Measurements from ENCODE around the gene XBP1. TPM values are rescaled to one million over a fixed set of nuclear protein-coding genes. Genes with fewer than 3 reads are reported as not detected.

The XBP1 gene
- total and polyA plus RNA-seq, 2 of the 4 experiments (the other 2 are of a cell fraction): 95.0 to 223 TPM

- no peak overlapping the region for H2BK20ac ChIP-seq (ENCODE audit: low read depth, low read length)
Observed at GRCh38 chr22:28821452-28821851, 21.1 kb upstream of the XBP1 start.

More at GRCh38 chr22:28821452-28821851, 21.1 kb upstream of the XBP1 start:
- no peak overlapping the region for H2AFZ ChIP-seq (replicated peaks; ENCODE audit: low read length, poor library complexity)
- no peak overlapping the region for H4K8ac ChIP-seq (ENCODE audit: low read depth in 2 of 2, low read length in 2 of 2)
- no peak overlapping the region for H3K4me2 ChIP-seq (ENCODE audit: low read depth, low read length)
- whole genome bisulfite sequencing, 2 experiments (ENCODE audit: extremely low coverage in 2 of 2, insufficient read length in 1 of 2): no CpG with 5 or more reads among the region's 1 CpG
- H3K4ac ChIP-seq (ENCODE audit: low read depth, low read length): no peak overlapping the region
- H4K91ac ChIP-seq (ENCODE audit: insufficient read depth, low read depth, low read length): no peak overlapping the region
- H3K9me3 ChIP-seq (ENCODE audit: control insufficient read depth, insufficient read depth, low read length): no peaks in the 10 kb centered on the region
- TF ChIP-seq MXI1 (IDR thresholded peaks at IDR 0.05; ENCODE audit: borderline replicate concordance, low read depth, low read length): no peak
- no peak for TF ChIP-seq ELK1 (IDR thresholded peaks at IDR 0.05; ENCODE audit: borderline replicate concordance, low read depth, low read length)
- TF ChIP-seq SMC3 (IDR thresholded peaks at IDR 0.05; ENCODE audit: low read depth, low read length): no peak
- TF ChIP-seq BHLHE40 (IDR thresholded peaks at IDR 0.05; ENCODE audit: low read depth, low read length): no peak
- TF ChIP-seq RAD21 (IDR thresholded peaks at IDR 0.05; ENCODE audit: low read length): no peak
- TF ChIP-seq MAZ (IDR thresholded peaks at IDR 0.05; ENCODE audit: borderline replicate concordance, low read depth, low read length): no peak
- TF ChIP-seq POLR2A (IDR thresholded peaks at IDR 0.05; ENCODE audit: low read depth, low read length): no peak
- no peak for TF ChIP-seq CTCF (conservative IDR thresholded peaks at IDR 0.05; ENCODE audit: low read depth, low read length)
- TF ChIP-seq MAFK (IDR thresholded peaks at IDR 0.05; ENCODE audit: low read depth, low read length): no peak
- no peak for TF ChIP-seq CHD1 (IDR thresholded peaks at IDR 0.05; ENCODE audit: low read depth, low read length)
- no peak for TF ChIP-seq RCOR1 (IDR thresholded peaks at IDR 0.05; ENCODE audit: insufficient replicate concordance, low read length)
- TF ChIP-seq USF2 (IDR thresholded peaks at IDR 0.05; ENCODE audit: low read depth, low read length): no peak
- no peak for TF ChIP-seq RFX5 (IDR thresholded peaks at IDR 0.05; ENCODE audit: low read depth, low read length)
- TF ChIP-seq FOS (IDR thresholded peaks at IDR 0.05; ENCODE audit: low read depth, low read length): no peak
- no peak for TF ChIP-seq CEBPB (IDR thresholded peaks at IDR 0.05; ENCODE audit: low read depth, low read length)
- H2BK15ac ChIP-seq (ENCODE audit: low read depth, low read length): no peak overlapping the region
- in situ Hi-C loops (cut with MboI; ENCODE audit: low sequenced_read_pairs): loop anchor here (10.0 kb wide), 1 partner anchor 797 kb away; no protein-coding TSS in a partner anchor
- no peak overlapping the region for H3K23ac ChIP-seq (ENCODE audit: low read depth, low read length)
- POLR2A ChIA-PET (ENCODE audit: unreplicated experiment): no interaction called here
- no peak overlapping the region for H3K14ac ChIP-seq (replicated peaks; ENCODE audit: low read depth, low read length)
- H3K9ac ChIP-seq (ENCODE audit: low read depth, low read length): no peak overlapping the region
- H2BK120ac ChIP-seq (ENCODE audit: low read depth, low read length): no peak overlapping the region
- CTCF ChIA-PET: no interaction called here
- peaks cover 3% of the 10 kb centered on the region; the same call in 1 of the 2 replicates for H3K9me1 ChIP-seq (ENCODE audit: insufficient read depth, low read length)
- no peaks in the 10 kb centered on the region for H3K79me1 ChIP-seq (ENCODE audit: low read depth in 1 of 2, low read length in 2 of 2)
- BruUV-seq (replicated peaks): no TSS peak
- H2AK5ac ChIP-seq (ENCODE audit: low read depth, low read length): no peak overlapping the region
- dilution Hi-C loops (cut with HindIII; ENCODE audit: low sequenced_read_pairs, unreplicated experiment): no loop called here
- H3K4me1 ChIP-seq (ENCODE audit: control insufficient read depth, insufficient read depth, low read length): no peaks in the 10 kb centered on the region
- intact Hi-C loops (cut with micrococcal nuclease): no loop called here
- no peaks in the 10 kb centered on the region for H3K36me3 ChIP-seq (ENCODE audit: control insufficient read depth, insufficient read depth, low read length)
- no peak overlapping the region for H2BK5ac ChIP-seq (ENCODE audit: low read depth, low read length, poor library complexity, severe bottlenecking)
- H2AK9ac ChIP-seq (replicated peaks; ENCODE audit: low read depth, low read length, poor library complexity): no peak overlapping the region
- H4K5ac ChIP-seq (ENCODE audit: low read depth, low read length): no peak overlapping the region
- no peak overlapping the region for H3K4me3 ChIP-seq (ENCODE audit: insufficient read depth, low read depth, low read length)
- DNase-seq (no peak), ATAC-seq (ENCODE audit: low read depth) (no peak)
- no peak overlapping the region for H3K56ac ChIP-seq (ENCODE audit: extremely low read depth, insufficient read depth, low read length)
- H4K20me1 ChIP-seq (ENCODE audit: insufficient read depth, low read length): no peaks in the 10 kb centered on the region
- no peaks in the 10 kb centered on the region for H3K27me3 ChIP-seq (ENCODE audit: control insufficient read depth, insufficient read depth, low read length)
- no peak overlapping the region for H3K27ac ChIP-seq (ENCODE audit: insufficient read depth, low read length)
- no peak overlapping the region for H3K18ac ChIP-seq (ENCODE audit: low read depth, low read length)
